HG03558 (cell line): ENCODE data around the gene COPZ1.

ENCODE experiments used
- ATAC-seq: cut with Tn5 transposase; IDR thresholded peaks from one replicate; pipeline ENCODE4 v1.9.1; 2021; ENCODE audit warnings: moderate number of reproducible peaks; ENCODE audit not compliant: unreplicated experiment; ENCODE audit errors: extremely low read depth

The COPZ1 gene

DNA sequence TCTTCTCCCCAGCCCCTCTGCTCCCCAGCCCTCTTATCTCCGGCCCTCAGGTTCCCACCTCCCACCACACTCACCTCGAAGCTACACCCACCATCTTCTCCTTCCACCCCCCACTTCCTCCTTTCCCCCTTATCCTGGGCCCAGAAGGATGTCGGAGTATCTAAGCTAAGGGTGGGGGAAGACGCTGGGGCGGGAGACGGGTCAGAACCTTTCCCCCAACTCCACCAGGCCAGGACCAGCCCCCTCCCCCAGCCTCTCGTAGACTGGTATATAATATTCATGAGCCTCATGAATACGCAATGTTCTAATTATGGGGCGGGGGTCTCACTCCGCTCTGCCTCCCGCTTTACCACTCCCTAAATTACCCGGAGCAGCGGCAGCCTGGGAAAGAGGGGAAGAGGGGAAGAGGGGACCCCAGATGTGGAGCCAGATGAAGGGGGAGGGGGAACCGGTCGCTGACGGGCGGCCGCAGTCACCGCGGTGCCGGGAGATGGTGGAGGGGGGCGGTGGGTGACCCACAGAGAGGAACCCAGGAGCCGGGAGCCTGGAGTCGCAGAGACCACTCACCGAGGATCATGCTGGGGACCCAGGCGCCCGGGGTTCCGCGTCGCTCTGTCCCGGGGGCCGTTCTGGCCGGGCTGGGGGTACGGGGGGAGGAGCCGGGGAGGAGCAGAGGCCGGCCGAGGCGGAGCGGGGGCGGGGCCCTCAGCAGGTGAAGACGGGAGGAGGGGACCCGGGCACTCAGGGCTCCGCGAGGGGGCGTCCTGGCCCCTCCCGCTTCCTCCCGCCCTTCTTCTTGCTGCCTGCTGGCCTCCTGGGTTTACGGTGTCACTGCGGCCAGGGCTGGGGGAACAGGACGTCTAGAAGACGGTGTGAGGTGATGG is 66.0 kb downstream of the COPZ1 start:
- ATAC-seq = no peak

DNA sequence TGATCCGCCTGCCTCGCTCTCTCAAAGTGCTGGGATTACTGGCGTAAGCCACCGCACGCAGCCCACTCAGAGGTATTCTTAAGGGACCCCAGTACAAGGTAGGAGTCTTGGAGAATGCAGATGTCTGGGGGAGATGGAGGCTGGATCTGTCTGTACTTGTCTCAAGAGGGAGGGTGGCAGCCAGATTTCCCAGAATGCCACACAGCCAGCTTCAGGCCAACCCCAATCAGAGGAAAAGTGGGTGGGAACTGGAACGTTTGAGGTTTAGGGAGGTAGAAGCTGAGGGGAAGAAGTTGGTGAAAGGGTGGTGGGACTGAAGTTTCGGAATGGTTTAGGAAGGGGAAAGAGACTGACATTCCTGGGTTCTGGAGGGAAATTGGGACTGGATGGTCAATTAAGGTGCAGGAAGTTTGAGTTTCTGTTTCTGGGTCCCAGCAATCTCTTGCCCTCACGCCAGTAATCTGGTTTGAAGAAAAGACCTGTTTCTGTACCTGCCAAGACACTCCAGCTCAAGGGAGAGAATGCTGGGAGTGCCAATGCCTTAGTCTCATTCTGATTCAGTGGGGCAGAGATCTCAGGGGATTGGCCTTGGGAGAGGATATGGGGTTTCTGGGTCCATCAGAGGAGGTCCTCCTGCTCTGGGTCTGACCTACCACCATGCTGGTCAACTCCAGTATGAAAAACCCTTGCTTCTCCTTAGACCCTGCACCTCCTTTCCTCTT is 67.7 kb downstream of the COPZ1 start:
- no peak for ATAC-seq

DNA sequence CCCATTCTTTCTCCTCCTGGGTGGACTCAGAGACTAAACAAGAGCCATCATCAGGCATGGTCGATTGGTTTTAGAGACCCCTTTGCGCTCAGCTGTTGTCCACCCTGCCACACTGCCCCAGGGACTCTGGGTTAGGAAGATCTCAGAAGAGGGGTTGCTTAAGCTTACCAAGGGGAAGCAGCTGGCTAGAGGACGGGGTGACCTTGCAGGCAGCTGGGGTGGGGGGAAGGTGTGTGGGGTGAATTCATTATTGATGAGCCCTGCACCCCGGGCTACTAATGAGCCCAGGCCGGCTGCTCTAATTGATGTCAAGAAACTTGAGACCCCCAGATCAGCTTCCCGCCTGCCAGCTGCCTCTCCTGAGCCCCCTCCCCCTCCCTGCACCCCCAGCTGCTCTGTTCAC is 68.3 kb downstream of the COPZ1 start:
- ATAC-seq = no peak

DNA sequence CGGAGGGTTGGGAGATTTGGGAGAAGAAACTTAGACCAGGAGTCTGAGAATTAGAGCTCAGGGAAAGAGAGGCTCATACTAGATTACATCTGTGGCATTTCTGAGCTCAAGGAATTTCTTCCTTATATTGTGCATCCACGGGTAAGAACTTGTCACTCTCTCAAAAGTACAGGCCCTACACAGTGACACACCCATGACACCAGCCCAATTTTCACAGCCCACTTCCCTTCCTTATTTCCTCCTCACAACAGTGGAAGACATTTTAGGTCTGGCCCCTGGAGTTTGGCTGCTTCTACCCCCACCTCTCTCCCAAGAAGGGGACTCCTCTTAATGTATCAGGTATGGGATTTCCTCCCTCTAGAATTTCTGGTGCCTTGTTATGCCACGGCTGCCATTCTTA is 68.8 kb downstream of the COPZ1 start:
- ATAC-seq = no peak

DNA sequence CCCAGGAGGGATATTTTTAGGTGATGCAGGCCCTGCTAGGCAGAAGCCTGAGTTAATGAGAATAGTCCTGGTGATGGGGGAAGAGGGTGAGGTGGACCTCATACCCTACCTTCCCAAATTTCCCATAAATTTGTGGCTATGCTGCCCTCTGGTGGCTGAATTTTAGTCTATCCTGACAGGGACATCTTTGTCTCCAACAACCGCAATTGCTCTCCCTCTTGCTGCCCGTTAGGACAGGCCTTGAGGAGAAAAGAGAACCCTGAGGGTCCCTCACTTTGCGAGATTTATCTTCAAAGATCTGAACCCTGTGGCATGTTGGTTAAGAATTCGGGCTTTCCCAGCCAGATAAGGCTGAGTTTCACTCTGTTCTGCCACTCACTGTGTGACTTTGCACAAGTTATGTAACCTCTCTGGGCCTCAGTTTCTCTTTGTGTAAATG is 69.4 kb downstream of the COPZ1 start:
- no peak for ATAC-seq

DNA sequence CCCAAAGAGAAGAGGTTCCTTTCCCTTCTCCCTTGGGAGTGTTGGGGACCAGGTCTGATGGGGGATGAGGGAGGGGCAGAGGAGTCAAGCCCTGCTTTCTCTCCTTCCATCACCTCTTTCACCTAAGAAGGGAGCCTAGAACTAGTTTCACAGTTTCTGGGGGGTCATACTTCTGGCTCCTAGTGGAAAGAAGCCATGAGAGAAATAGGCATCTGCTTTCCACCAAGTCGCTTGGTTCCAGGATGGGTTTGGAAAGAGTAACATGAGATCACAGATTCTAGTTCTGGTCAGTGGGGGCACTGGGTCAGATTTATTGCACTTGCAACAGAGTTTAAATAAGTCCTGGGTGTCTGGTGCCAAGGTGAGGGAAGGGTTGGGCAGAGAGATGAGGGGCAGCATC is 70.1 kb downstream of the COPZ1 start:
- ATAC-seq = no peak

DNA sequence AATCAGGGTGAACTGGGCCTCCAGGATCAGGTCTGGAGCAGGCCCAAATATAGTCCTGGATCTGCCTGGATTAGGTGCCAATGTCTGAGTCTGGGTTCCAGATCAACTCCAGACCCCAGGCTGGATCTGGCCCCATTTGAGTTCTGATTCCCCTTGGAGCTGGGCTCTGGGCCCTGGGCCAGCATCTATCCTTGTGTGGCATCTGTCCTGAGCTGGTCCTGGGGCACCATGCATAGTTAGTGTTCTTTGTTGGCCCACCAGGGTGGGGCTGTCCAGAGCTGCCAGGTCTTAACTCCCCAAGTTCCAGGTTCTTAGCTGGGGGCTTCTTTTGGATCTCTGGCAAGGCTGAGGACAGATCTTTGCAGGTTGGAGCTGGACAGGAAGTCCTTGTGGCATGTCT is 70.6 kb downstream of the COPZ1 start:
- no peak for ATAC-seq

DNA sequence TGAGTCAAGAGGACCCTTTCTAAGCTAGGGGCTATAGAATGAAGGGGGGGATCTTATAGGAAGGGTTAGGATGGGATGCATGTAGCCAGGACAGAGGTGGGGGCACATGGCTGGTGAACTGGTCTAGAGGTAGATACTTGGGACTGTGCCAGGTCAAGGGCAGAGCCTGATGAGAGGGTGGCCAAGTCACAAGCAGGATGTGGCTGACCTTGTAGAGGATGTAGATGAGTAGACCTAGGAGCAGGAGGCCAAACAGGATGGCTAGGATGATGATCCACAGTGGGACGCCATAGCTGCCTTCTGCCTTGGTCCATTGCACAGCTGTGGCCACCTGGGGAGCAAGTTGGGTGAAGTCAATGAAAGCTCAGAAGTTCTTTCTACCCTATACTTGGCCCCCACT is 72.2 kb downstream of the COPZ1 start:
- no peak for ATAC-seq

DNA sequence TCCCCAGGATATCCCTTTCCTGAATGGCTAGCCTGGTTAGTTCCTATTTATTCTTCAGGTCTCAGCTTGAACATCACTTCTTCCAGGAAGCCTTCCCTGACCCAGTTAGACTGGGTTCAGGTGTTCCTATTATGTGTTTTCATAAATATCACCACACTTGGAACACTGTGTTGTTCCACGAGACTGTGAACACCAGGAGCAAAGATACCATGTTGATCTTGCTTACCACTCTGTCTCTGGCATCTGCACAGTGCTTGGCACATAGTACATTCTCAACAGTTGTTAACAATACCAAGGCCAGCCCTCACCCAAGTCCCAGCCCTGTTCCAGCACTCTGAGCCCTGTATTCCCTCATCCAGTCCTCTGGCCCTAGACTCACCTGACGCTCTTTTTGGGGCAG is 73.3 kb downstream of the COPZ1 start:
- ATAC-seq = no peak

DNA sequence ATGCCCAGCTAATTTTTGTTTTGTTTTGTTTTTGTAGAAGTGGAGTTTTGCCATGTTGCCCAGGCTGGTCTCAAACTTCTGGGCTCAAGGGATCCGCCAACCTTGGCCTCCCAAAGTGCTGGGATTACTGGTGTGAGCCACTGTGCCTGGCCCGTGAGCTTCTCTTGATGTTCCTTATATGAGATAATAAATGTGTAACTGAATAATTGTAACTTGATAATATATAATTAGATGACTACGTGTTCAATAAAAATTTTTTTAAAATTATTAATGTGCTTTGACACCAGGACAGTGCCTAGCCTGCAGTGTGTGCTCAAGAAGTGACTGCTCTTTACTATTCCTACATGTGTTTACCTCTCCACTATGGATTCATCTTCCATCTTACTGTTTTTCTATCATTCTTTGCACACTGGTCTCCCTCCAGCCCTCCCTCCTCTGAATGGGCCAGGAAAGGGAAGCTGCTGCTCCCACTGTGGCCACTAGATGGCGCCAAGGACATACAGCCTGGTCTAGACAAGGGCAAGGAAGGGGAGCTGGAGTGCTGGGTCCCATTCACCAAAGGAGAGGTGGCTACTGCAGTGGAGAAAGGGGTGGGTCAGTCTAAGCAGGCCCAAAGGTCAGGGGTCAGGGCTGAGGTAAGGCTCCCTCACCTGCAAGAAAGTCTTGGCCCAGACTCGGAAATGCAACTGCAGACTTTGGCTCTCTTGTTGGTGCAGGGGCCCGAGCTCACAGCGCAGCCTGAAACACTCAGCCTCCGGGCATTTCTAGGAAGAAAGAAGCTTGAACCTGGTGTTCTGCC is 74.3 kb downstream of the COPZ1 start:
- ATAC-seq = no peak

DNA sequence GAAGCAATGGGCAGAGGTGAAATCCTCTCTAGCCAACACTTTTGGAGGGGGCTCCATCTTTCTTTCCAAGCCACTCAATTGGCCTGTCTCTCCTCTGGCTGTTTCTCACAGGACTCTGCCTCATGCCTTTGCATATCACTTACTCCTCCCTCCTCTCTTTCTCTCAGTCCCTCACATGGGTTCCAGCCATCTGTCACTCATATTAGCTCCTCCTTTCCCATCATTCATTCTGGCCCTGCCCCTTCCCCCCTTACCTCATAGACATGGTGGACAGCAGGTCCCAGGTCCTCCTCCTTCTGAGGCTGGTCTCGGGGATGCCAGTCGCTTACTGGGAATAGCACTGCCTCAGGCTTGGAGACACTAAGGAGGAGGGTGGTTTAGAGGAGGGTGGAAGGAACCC is 76.2 kb downstream of the COPZ1 start:
- no peak for ATAC-seq
